ENCODE measurements around the gene ANKAR. TPM values are rescaled to one million over a fixed set of nuclear protein-coding genes. Genes with fewer than 3 reads are reported as not detected.

The ANKAR gene
- total and polyA plus RNA-seq, 2 experiments from 2014 or later = 3.0 to 4.4 TPM

- Histone ChIP-seq H3K4me3 (no peak overlapping the region), H3K4me1 (ENCODE audit: insufficient read depth) (peaks cover 2% of the 10 kb centered on the region; the same call in 1 of the 2 replicates), H3K4me2 (no peak overlapping the region), H3K27ac (ENCODE audit: low read depth) (no peak overlapping the region), H4K20me1 (replicated peaks; ENCODE audit: insufficient read depth) (no peaks in the 10 kb centered on the region), H3F3A (replicated peaks; ENCODE audit: low read depth) (no peaks in the 10 kb centered on the region), H2AFZ (no peak overlapping the region), H3K27me3 (ENCODE audit: insufficient read depth) (no peaks in the 10 kb centered on the region), H3K36me3 (ENCODE audit: insufficient read depth) (no peaks in the 10 kb centered on the region), H3K79me2 (replicated peaks; ENCODE audit: insufficient read depth) (no peaks in the 10 kb centered on the region), H3K9me2 (ENCODE audit: insufficient read depth) (no peaks in the 10 kb centered on the region; the same call in 1 of the 2 replicates)
- Mint-ChIP-seq H3K4me1 (peaks cover 4% of the 10 kb centered on the region; the same call in 2 of the 3 replicates), H3K36me3 (ENCODE audit: low read depth) (no peaks in the 10 kb centered on the region), H3K9me3 (peaks cover 3% of the 10 kb centered on the region; the same call in 1 of the 3 replicates), H3K4me3 (no peak overlapping the region), H3K27ac (no peak overlapping the region), H3K27me3 (ENCODE audit: insufficient read depth, low read depth, poor library complexity) (no peaks in the 10 kb centered on the region)
- TF ChIP-seq EZH2 (IDR thresholded peaks at IDR 0.05; ENCODE audit: low read depth, unreplicated experiment) = no peak
- no peak for TF ChIP-seq NANOG (IDR thresholded peaks at IDR 0.05; ENCODE audit: borderline replicate concordance)
- no peak for TF ChIP-seq STAT1 (IDR thresholded peaks at IDR 0.05; ENCODE audit: unreplicated experiment)
- no peak for TF ChIP-seq POLR2AphosphoS5 (IDR thresholded peaks at IDR 0.05; ENCODE audit: low read depth)
- TF ChIP-seq CTCF (conservative IDR thresholded peaks at IDR 0.05; ENCODE audit: low read depth in 2 of 2) = no peak
- no peak for TF ChIP-seq ZNF462 (CRISPR knock-in tag; IDR thresholded peaks at IDR 0.05)
- no peak for TF ChIP-seq ZNF331 (CRISPR knock-in tag; IDR thresholded peaks at IDR 0.05; ENCODE audit: low read depth)
- no peak for TF ChIP-seq ZNF114 (CRISPR knock-in tag; IDR thresholded peaks at IDR 0.05)
- TF ChIP-seq REST (IDR thresholded peaks at IDR 0.05; ENCODE audit: unreplicated experiment) = no peak
- no peak for TF ChIP-seq JUNB (IDR thresholded peaks at IDR 0.05; ENCODE audit: unreplicated experiment)
- TF ChIP-seq ETS1 (IDR thresholded peaks at IDR 0.05) = no peak
- TF ChIP-seq EZH2phosphoT487 (IDR thresholded peaks at IDR 0.05; ENCODE audit: unreplicated experiment) = no peak
- TF ChIP-seq CREB1 (CRISPR knock-in tag; IDR thresholded peaks at IDR 0.05; ENCODE audit: low read depth) = no peak
- DNase-seq (ENCODE audit: low spot score) = no peak
- ATAC-seq = no peak
Observed at GRCh38 chr2:189646521-189646920, 27.9 kb upstream of the ANKAR start.
